Pancreas (tissue), 10 donors: Measurements from ENCODE around the gene ZEB2. TPM values are rescaled to one million over a fixed set of nuclear protein-coding genes. Genes with fewer than 3 reads are reported as not detected.

Experiments used
- ATAC-seq, 4 donors: fragments of 200-7000 bp; cut with Tn5 transposase; one replicate each; pipeline versions ENCODE4 v1.8.0 to v1.9.1; 2020; ENCODE audit warnings: mild to moderate bottlenecking in 4 of 4, moderate library complexity in 4 of 4
- DNase-seq, 6 donors: peaks; one replicate each; pipeline ENCODE4 v3.0.0-alpha.2; 2020
- FAIRE-seq: peaks from 2 replicates; lab custom pipeline; 2012; peaks lifted over from hg19 to GRCh38; lab: Jason Lieb, UNC
- H3K27ac ChIP-seq, 4 donors: fragments of 200-600 bp; sonication (generic); 1 replicate in 3 of 4; 2 replicates in 1 of 4; pipeline versions ENCODE4 v1.5.0 to v1.8.0; 2020
- H3K27me3 ChIP-seq, 4 donors: fragments of 200-600 bp; one replicate each; pipeline ENCODE4 v1.8.0; 2021
- H3K36me3 ChIP-seq, 3 donors: fragments of 200-600 bp; sonication (generic) in 1 of 3; one replicate each; pipeline versions ENCODE4 v1.5.0 to v1.8.0; 2020 to 2021
- H3K4me1 ChIP-seq, 3 donors: fragments of 200-600 bp; one replicate each; pipeline ENCODE4 v1.8.0; 2021
- H3K4me3 ChIP-seq, 4 donors: fragments of 200-600 bp; sonication (generic) in 2 of 4; one replicate each; pipeline versions ENCODE4 v1.5.0 to v1.8.0; 2020 to 2021
- H3K9me3 ChIP-seq, 4 donors: fragments of 200-600 bp; one replicate each; pipeline ENCODE4 v1.8.0; 2021
- CTCF ChIP-seq, 4 donors: fragments of 200-600 bp; sonication (generic) in 3 of 4; IDR thresholded peaks; one replicate each; pipeline versions ENCODE4 v1.5.0 to v1.8.0; 2021; ENCODE audit warnings: antibody characterized with exemption in 4 of 4
- WGBS, 2 donors: extraction: QIAGEN DNeasy Blood & Tissue Kit; methylation state at CpG; one replicate each; pipeline ENCODE4 v1.1.7; 2013; 5-methylcytosine and 5-hydroxymethylcytosine counted together
- intact Hi-C, 3 donors: fragments of 100-400 bp; cut with DNase I; formaldehyde crosslinking; loops; one replicate each; pipeline versions ENCODE4 v1.11.1 to v1.14.2; 2022
- polyA plus RNA-seq, 2 donors: library from polyadenylated mRNA; stranded (reverse); fragments of 200-250 nt; gene quantifications; one replicate each; pipeline ENCODE4 v1.2.3, GENCODE V29; 2013
- total RNA-seq, 6 donors: library from RNA; stranded (reverse); fragmentation: NEBNext Ultra II Directional in 4 of 6; extraction: Animal tissue kit (Norgen Biotek cat#: 25700) in 4 of 6; gene quantifications; one replicate each; pipeline versions ENCODE4 v1.2.1 to v1.2.4, GENCODE V29; 2021 to 2023
- donor health status: healthy with polysubstance abuse.
- donor health status: DM: no; HTN: no; CAD: no; lungs with moderate emphysema.
- donor health status: DM: no; HTN: no; CAD: no.
- donor health status: control.
- donor health status: control.
- donor health status: Bipolar disorder and iron deficiency.
- donor health status: DM: yes; HTN: yes; CAD: no.
- donor health status: DM: no; HTN: no; CAD: no.
- donor health status: DM: no; HTN: no; CAD: no.
- donor health status: DM: yes; HTN: yes; CAD: no.

The ZEB2 gene
- total and polyA plus RNA-seq, 8 donors, result 3.8 to 38.6 (median 5.7) TPM

- intact Hi-C loops, result no loop called here
- Histone ChIP-seq H3K4me1 (no peaks in the 10 kb centered on the region), H3K9me3 (no peaks in the 10 kb centered on the region), H3K27me3 (no peaks in the 10 kb centered on the region), H3K27ac (no peak overlapping the region), H3K4me3 (no peak overlapping the region), H3K36me3 (no peaks in the 10 kb centered on the region)
- no peak for TF ChIP-seq CTCF (IDR thresholded peaks at IDR 0.05)
- ATAC-seq (no peak), DNase-seq (no peak), FAIRE-seq (no peak)
- WGBS, 2 donors, result 48 to 63% methylated on average over 1 of the region's 1 CpG
Observed at GRCh38 chr2:144559242-144559641, 39.3 kb upstream of the ZEB2 start.

GRCh38 chr2:144554492-144555210 lies 34.7 kb upstream of the ZEB2 start:
- FAIRE-seq, result no peak
- 45 to 48% methylated on average over 5 of the region's 5 CpGs for WGBS, 2 donors
- ATAC-seq, result no peak

GRCh38 chr2:144553379-144553778 lies 33.5 kb upstream of the ZEB2 start:
- no peaks in the 10 kb centered on the region for H3K4me1 ChIP-seq
- no peak for TF ChIP-seq CTCF (IDR thresholded peaks at IDR 0.05)
- no peak overlapping the region for H3K27ac ChIP-seq
- no peaks in the 10 kb centered on the region for H3K36me3 ChIP-seq
- 81 to 82% methylated on average over 3 of the region's 3 CpGs for WGBS, 2 donors
- H3K4me3 ChIP-seq, result no peak overlapping the region
- H3K27me3 ChIP-seq, result no peaks in the 10 kb centered on the region
- ATAC-seq, result no peak
- DNase-seq, result no peak
- FAIRE-seq, result no peak
- intact Hi-C loops, result no loop called here
- no peaks in the 10 kb centered on the region for H3K9me3 ChIP-seq

More at GRCh38 chr2:144554492-144555210, 34.7 kb upstream of the ZEB2 start:
- no peaks in the 10 kb centered on the region for H3K27me3 ChIP-seq
- DNase-seq, result no peak
- TF ChIP-seq CTCF (IDR thresholded peaks at IDR 0.05), result no peak
- H3K9me3 ChIP-seq, result no peaks in the 10 kb centered on the region
- no peak overlapping the region for H3K4me3 ChIP-seq
- intact Hi-C loops, result no loop called here
- H3K36me3 ChIP-seq, result no peaks in the 10 kb centered on the region
- H3K4me1 ChIP-seq, result no peaks in the 10 kb centered on the region
- no peak overlapping the region for H3K27ac ChIP-seq

- Histone ChIP-seq H3K36me3 (no peaks in the 10 kb centered on the region), H3K27me3 (no peaks in the 10 kb centered on the region), H3K27ac (no peak overlapping the region), H3K9me3 (no peaks in the 10 kb centered on the region), H3K4me1 (no peaks in the 10 kb centered on the region), H3K4me3 (no peak overlapping the region)
- FAIRE-seq (no peak), ATAC-seq (no peak), DNase-seq (no peak)
- intact Hi-C loops, result no loop called here
- TF ChIP-seq CTCF (IDR thresholded peaks at IDR 0.05), result no peak
Observed at GRCh38 chr2:144552821-144553220, 32.9 kb upstream of the ZEB2 start.

GRCh38 chr2:144550911-144551310 lies 31.0 kb upstream of the ZEB2 start:
- DNase-seq (no peak), FAIRE-seq (no peak), ATAC-seq (no peak)
- Histone ChIP-seq H3K27ac (no peak overlapping the region), H3K27me3 (no peaks in the 10 kb centered on the region), H3K4me3 (no peak overlapping the region), H3K4me1 (no peaks in the 10 kb centered on the region), H3K9me3 (no peaks in the 10 kb centered on the region), H3K36me3 (no peaks in the 10 kb centered on the region)
- intact Hi-C loops, result no loop called here
- WGBS, 2 donors, result 85 to 90% methylated on average over 3 of the region's 3 CpGs
- TF ChIP-seq CTCF (IDR thresholded peaks at IDR 0.05), result no peak
